ENCODE measurements around the gene NAA20.

The NAA20 gene

GRCh38 chr20:20017001-20017843 lies at the start of gene NAA20:
Gene NAA20 (plus strand): TSS chr20:20017362. CDS start chr20:20017397, 35 bp downstream.
- DNase-seq = peak; percentile 71 to 80

- DNase-seq = no peak
These were observed 49.7 kb upstream of the NAA20 start for GRCh38 chr20:19967445-19967844.

GRCh38 chr20:19968028-19968427 lies 49.1 kb upstream of the NAA20 start:
- no peak for DNase-seq

GRCh38 chr20:19968466-19969073 lies 48.6 kb upstream of the NAA20 start:
- DNase-seq = no peak

GRCh38 chr20:19969106-19969505 lies 48.1 kb upstream of the NAA20 start:
- DNase-seq = no peak

GRCh38 chr20:19969507-19970255 lies 47.5 kb upstream of the NAA20 start:
- no peak for DNase-seq

- no peak for DNase-seq
These were observed 46.9 kb upstream of the NAA20 start for GRCh38 chr20:19970256-19970765.

- no peak for DNase-seq
These were observed 46.0 kb upstream of the NAA20 start for GRCh38 chr20:19971116-19971515.

- DNase-seq = no peak
These were observed 43.1 kb upstream of the NAA20 start for GRCh38 chr20:19973961-19974629.

GRCh38 chr20:19974630-19975435 lies 42.3 kb upstream of the NAA20 start:
- DNase-seq = peak in 1 of 2 donors; percentile 41

GRCh38 chr20:19975436-19975799 lies 41.7 kb upstream of the NAA20 start:
- no peak for DNase-seq

- no peak for DNase-seq
These were observed 41.3 kb upstream of the NAA20 start for GRCh38 chr20:19975901-19976300.

GRCh38 chr20:19976595-19977372 lies 40.4 kb upstream of the NAA20 start:
- DNase-seq = no peak

GRCh38 chr20:19977373-19977770 lies 39.8 kb upstream of the NAA20 start:
- no peak for DNase-seq

GRCh38 chr20:19978511-19979210 lies 38.5 kb upstream of the NAA20 start:
- DNase-seq = no peak

- DNase-seq = no peak
These were observed 36.1 kb upstream of the NAA20 start for GRCh38 chr20:19981031-19981451.

- no peak for DNase-seq
These were observed 30.7 kb upstream of the NAA20 start for GRCh38 chr20:19986419-19986818.

GRCh38 chr20:19987046-19987445 lies 30.1 kb upstream of the NAA20 start:
- DNase-seq = no peak

- no peak for DNase-seq
These were observed 26.3 kb upstream of the NAA20 start for GRCh38 chr20:19990850-19991249.

GRCh38 chr20:19991308-19991707 lies 25.9 kb upstream of the NAA20 start:
- no peak for DNase-seq

- DNase-seq = no peak
These were observed 25.3 kb upstream of the NAA20 start for GRCh38 chr20:19991854-19992253.
